Bone marrow (tissue), 2 donors: ENCODE results near the gene FCHSD2.
"Not testable (repeated sequence)": the region's sequence is repeated elsewhere in the genome, so short reads cannot be mapped to it uniquely, and the experiment has no call there.

Source experiments
- DNase-seq, 2 donors: peaks; one replicate each; lab custom pipeline; 2025; lab: John Stamatoyannopoulos, UW

The FCHSD2 gene

GRCh38 chr11:73059915-73060314, 82.2 kb downstream of the FCHSD2 start:
- DNase-seq = no peak

- DNase-seq = no peak
These were observed 83.0 kb downstream of the FCHSD2 start for GRCh38 chr11:73058989-73059674.

- no peak for DNase-seq
These were observed 86.3 kb downstream of the FCHSD2 start for GRCh38 chr11:73055655-73056354.

GRCh38 chr11:73055002-73055401, 87.1 kb downstream of the FCHSD2 start:
- DNase-seq = no peak

- DNase-seq = no peak
These were observed 88.2 kb downstream of the FCHSD2 start for GRCh38 chr11:73053964-73054363.

- DNase-seq = no peak
These were observed 93.7 kb downstream of the FCHSD2 start for GRCh38 chr11:73048446-73048845.

- peak in 1 of 2 donors; percentile 44 for DNase-seq
These were observed 94.2 kb downstream of the FCHSD2 start for GRCh38 chr11:73047773-73048371.

- DNase-seq = no peak
These were observed 102.1 kb downstream of the FCHSD2 start for GRCh38 chr11:73040046-73040445.

- DNase-seq = no peak
These were observed 107.3 kb downstream of the FCHSD2 start for GRCh38 chr11:73034777-73035176.

GRCh38 chr11:73034331-73034730, 107.8 kb downstream of the FCHSD2 start:
- no peak for DNase-seq

- no peak for DNase-seq
These were observed 112.0 kb downstream of the FCHSD2 start for GRCh38 chr11:73030130-73030529.

- DNase-seq = no peak
These were observed 112.7 kb downstream of the FCHSD2 start for GRCh38 chr11:73029403-73029802.

- peak in 1 of 2 donors; percentile 71 for DNase-seq
These were observed 113.5 kb downstream of the FCHSD2 start for GRCh38 chr11:73028611-73029010.

GRCh38 chr11:73027840-73028239, 114.3 kb downstream of the FCHSD2 start:
- not testable (repeated sequence) for DNase-seq

- no peak for DNase-seq
These were observed 117.5 kb downstream of the FCHSD2 start for GRCh38 chr11:73024639-73025038.

GRCh38 chr11:73019996-73020395, 122.1 kb downstream of the FCHSD2 start:
- DNase-seq = no peak

- DNase-seq = no peak
These were observed 122.7 kb downstream of the FCHSD2 start for GRCh38 chr11:73019449-73019848.

- DNase-seq = no peak
These were observed 123.3 kb downstream of the FCHSD2 start for GRCh38 chr11:73018856-73019255.

- no peak for DNase-seq
These were observed 124.9 kb downstream of the FCHSD2 start for GRCh38 chr11:73017024-73017751.

GRCh38 chr11:73013021-73013420, 129.1 kb downstream of the FCHSD2 start:
- no peak for DNase-seq

GRCh38 chr11:73012121-73012863, 129.8 kb downstream of the FCHSD2 start:
- DNase-seq = no peak
